Measurements from ENCODE around the gene IGSF22. TPM values are rescaled to one million over a fixed set of nuclear protein-coding genes. Genes with fewer than 3 reads are reported as not detected.

The IGSF22 gene
- total RNA-seq: not detected in 2 replicates

GRCh38 chr11:18726040-18726439 is at the start of gene IGSF22:
Gene IGSF22, minus strand, starts transcription at chr11:18726188. Its CDS starts 1,952 bp downstream, at chr11:18724236.

GRCh38 chr11:18698341-18699268 is 27.4 kb downstream of the IGSF22 start, which contains the start of gene TMEM86A:
Gene TMEM86A, plus strand, starts transcription at chr11:18698779. Its CDS starts 108 bp downstream, at chr11:18698887.

Other genes with a start within 250 kb of the IGSF22 start
- gene TSG101, start 199.2 kb downstream of the IGSF22 start, total RNA-seq: 56.8 and 73.5 TPM in 2 replicates
- 23.8 and 25.7 TPM in 2 replicates for gene UEVLD, start 137.5 kb downstream of the IGSF22 start, total RNA-seq
- 2.9 TPM in 1 of 2 replicates, not detected in the other for gene MISFA, start 126.4 kb downstream of the IGSF22 start, total RNA-seq
- gene SPTY2D1, start 91.8 kb downstream of the IGSF22 start, total RNA-seq: 19.9 and 26.0 TPM in 2 replicates
- gene TMEM86A, start 27.4 kb downstream of the IGSF22 start, total RNA-seq: 2.5 and 3.3 TPM in 2 replicates
- gene PTPN5, start 65.6 kb upstream of the IGSF22 start, total RNA-seq: not detected in 2 replicates
- gene MRGPRX1, start 213.2 kb upstream of the IGSF22 start, total RNA-seq: not detected in 2 replicates